Fibroblast of mammary gland (primary cell): ENCODE measurements around the gene ITPRIP.

Experiments used
- DNase-seq: peaks from one replicate; pipeline ENCODE4 v3.0.0-alpha.2; 2010; ENCODE audit warnings: low read depth
- H3K4me3 ChIP-seq: 2 replicates; pipeline ENCODE4 v1.5.1; 2011; ENCODE audit warnings: low read depth, mild to moderate bottlenecking, low read length, moderate library complexity; ENCODE audit not compliant: control insufficient read depth
- CTCF ChIP-seq: conservative IDR thresholded peaks from 2 replicates; pipeline ENCODE4 v1.5.1; 2011; ENCODE audit warnings: low read depth, low read length, inconsistent platforms; ENCODE audit not compliant: control insufficient read depth, insufficient read depth

Gene ITPRIP

GRCh38 chr10:104337985-104338735 is at the start of gene ITPRIP:
ITPRIP (minus strand) TSS chr10:104338465; CDS start chr10:104316051, 22,414 bp downstream.
- peak; percentile 85 for DNase-seq
- TF ChIP-seq CTCF: no peak
- H3K4me3 ChIP-seq: peak within 1 kb of the TSS; percentile 73

- DNase-seq: no peak
- no peak for TF ChIP-seq CTCF
- H3K4me3 ChIP-seq: no peak overlapping the region
Measured at GRCh38 chr10:104387130-104387888, 49.0 kb upstream of the ITPRIP start.

- no peak for DNase-seq
- no peak for TF ChIP-seq CTCF
- no peak overlapping the region for H3K4me3 ChIP-seq
Measured at GRCh38 chr10:104380336-104380735, 42.1 kb upstream of the ITPRIP start.

GRCh38 chr10:104376784-104377300 is 38.6 kb upstream of the ITPRIP start:
- DNase-seq: no peak
- no peak overlapping the region for H3K4me3 ChIP-seq
- no peak for TF ChIP-seq CTCF

- TF ChIP-seq CTCF: no peak
- no peak overlapping the region for H3K4me3 ChIP-seq
- DNase-seq: no peak
Measured at GRCh38 chr10:104374591-104374990, 36.3 kb upstream of the ITPRIP start.

GRCh38 chr10:104371753-104372152 is 33.5 kb upstream of the ITPRIP start:
- no peak for TF ChIP-seq CTCF
- H3K4me3 ChIP-seq: no peak overlapping the region
- DNase-seq: no peak
